Activated naive CD4-positive, alpha-beta T cell treated with anti-CD3 and anti-CD28 coated beads, Interleukin-2, amount 10 ng/mL, durations not matched to agents 5 hours and 36 hours (primary cell): ENCODE data around the gene IFNGR2. TPM values are rescaled to one million over a fixed set of nuclear protein-coding genes. Genes with fewer than 3 reads are reported as not detected.

Source experiments
- total RNA-seq, 2 experiments: library from RNA; stranded (reverse); gene quantifications; one replicate each; pipeline ENCODE4 v1.2.3, GENCODE V29; 2021

Gene IFNGR2
- 10 to 100 TPM; 17.5 to 18.3 TPM for total RNA-seq

GRCh38 chr21:33403128-33403785 is at the start of gene IFNGR2:
TSS of gene IFNGR2 (plus strand) at chr21:33403413. CDS start at chr21:33403544, 131 bp downstream.

GRCh38 chr21:33479679-33480480 is 76.7 kb downstream of the IFNGR2 start, which contains the start of gene TMEM50B:
TSS of gene TMEM50B (minus strand) at chr21:33479974. CDS start at chr21:33468885, 11,089 bp downstream.

Other genes with a start within 250 kb of the IFNGR2 start
- gene IFNAR2, start 173.5 kb upstream of the IFNGR2 start, total RNA-seq, result 10 to 100 TPM; 72.9 to 76.8 TPM
- gene IL10RB, start 137.0 kb upstream of the IFNGR2 start, total RNA-seq, result 10 to 100 TPM; 37.2 to 40.6 TPM
- gene IFNAR1, start 78.4 kb upstream of the IFNGR2 start, total RNA-seq, result 10 to 100 TPM; 46.3 to 49.6 TPM
- 10 to 100 TPM; 33.7 to 36.5 TPM for gene TMEM50B, start 76.6 kb downstream of the IFNGR2 start, total RNA-seq
- gene DNAJC28, start 88.3 kb downstream of the IFNGR2 start, total RNA-seq, result under 1 TPM; 0.58 to 0.63 TPM
- gene GART, start 138.7 kb downstream of the IFNGR2 start, total RNA-seq, result 100 to 1,000 TPM; 108 to 110 TPM
- gene SON, start 139.6 kb downstream of the IFNGR2 start, total RNA-seq, result 100 to 1,000 TPM; 313 to 318 TPM
- gene DONSON, start 185.3 kb downstream of the IFNGR2 start, total RNA-seq, result 10 to 100 TPM; 28.2 to 29.7 TPM
- gene CRYZL1, start 238.3 kb downstream of the IFNGR2 start, total RNA-seq, result 10 to 100 TPM; 32.1 to 38.1 TPM
- 1 to 10 TPM; 2.8 to 5.5 TPM for gene ITSN1, start 239.1 kb downstream of the IFNGR2 start, total RNA-seq